ACHN (cell line): ENCODE data around the gene DYNLT3.

Source experiments
- DNase-seq: peaks from one replicate; pipeline ENCODE4 v3.0.0-alpha.2; 2015
- in situ Hi-C: cut with HindIII; loops from 2 replicates; pipeline ENCODE4 v1.10.0; 2017; ENCODE audit warnings: low sequenced_read_pairs, low pct_ligation_motif_present, low pct_unique_long_range_greater_than_20kb

DYNLT3 gene

DNA sequence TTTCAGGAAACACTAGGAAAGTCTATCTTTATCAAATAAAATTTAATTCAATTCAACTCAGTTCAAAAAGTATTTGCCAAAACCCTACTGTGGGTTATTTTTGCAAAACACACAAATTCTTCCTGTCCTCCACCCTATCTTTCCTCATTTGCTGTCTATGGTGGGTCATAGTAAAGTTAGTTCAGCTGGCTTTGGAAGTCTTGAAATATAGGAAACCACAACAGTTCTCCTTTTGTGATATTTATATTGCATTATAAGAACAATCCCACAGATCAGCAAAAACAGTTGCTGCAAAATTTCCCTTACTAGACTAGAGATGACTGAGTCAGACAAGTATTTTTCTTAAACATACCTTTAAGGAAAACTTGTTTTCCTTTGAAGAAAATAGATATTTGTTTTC, 45.3 kb downstream of the DYNLT3 start:
- DNase-seq: no peak
- in situ Hi-C loops: no loop called here

DNA sequence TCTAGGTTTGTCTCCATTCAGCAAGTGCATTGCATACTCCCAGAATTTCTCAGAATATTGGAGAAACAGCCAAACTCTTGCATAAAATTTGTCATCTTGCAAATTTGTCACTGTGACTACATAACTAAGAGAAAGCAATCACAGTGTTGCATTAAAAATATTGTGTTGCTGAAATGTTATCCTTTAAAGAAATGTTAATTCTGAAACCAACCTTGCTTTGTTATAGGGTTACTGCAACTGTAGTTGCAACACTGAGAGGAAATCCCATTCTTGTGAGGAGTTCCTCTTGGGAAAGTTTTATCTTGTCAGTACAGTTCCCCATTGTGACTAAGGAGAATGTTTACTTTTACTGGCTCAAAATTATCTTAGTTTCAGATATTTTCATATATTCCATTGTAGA, 46.7 kb downstream of the DYNLT3 start:
- in situ Hi-C loops: no loop called here
- DNase-seq: no peak

DNA sequence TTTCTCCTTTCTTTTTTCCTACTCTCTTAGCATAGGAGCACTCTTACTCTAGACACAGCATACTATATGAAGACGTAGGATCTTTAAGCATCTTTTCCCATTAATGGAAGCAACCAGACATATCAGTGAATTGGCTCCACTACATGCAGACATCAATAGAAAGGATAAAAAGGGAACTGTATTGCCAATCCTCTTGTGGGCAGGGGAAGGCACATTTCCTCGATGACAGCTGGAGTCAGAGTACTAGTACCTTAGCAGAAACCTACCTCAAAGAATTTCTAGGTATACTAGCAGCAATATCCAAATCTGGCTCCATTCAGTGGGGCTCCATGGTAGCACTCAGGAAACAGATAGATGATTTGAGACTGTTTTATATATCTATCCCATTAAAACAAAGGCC, 47.4 kb downstream of the DYNLT3 start:
- DNase-seq: no peak
- in situ Hi-C loops: no loop called here

DNA sequence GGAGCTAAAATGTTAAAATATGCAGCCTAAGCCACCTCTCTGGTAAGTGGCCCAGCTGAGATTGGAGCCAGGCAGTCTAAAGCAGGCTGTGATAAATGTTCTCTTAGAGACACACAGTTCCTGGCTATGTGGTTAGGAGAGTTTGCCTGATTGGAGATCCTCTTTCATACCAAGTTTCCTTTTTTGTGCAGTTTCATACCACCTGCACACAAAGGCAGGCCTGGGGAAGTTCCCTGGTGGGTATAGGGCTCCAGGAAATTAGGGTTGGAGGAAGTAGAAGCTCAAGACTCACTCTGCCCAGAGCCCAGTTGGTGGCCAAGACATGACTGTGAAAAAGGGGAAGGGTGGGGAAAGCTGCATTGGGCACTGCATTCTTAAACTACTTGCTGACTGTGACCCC, 50.6 kb downstream of the DYNLT3 start:
- DNase-seq: no peak
- in situ Hi-C loops: no loop called here

DNA sequence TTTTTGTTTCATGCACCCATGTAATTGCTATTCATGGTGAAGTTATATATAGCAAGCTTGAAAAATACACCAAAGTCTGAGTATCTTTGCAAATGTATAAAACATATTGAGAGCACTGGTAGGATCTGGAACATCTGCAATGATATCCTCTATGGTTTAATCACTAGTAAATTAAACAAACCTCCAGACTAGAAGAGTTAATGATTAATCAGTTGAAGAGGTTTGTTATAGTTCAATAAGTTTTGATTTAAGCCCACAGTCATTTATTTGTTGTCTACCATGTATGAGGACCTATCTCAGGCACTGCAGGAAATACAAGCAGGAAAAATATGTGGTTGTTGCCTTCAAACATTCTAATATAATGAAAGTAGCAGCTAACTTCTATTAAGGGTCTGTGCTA, 51.1 kb downstream of the DYNLT3 start:
- in situ Hi-C loops: no loop called here
- DNase-seq: no peak
